GM12874 (cell line): ENCODE data around the gene TUBB3.

Experiments
- CTCF ChIP-seq: IDR thresholded peaks from 2 replicates; pipeline ENCODE4 v1.5.1; 2011; ENCODE audit warnings: low read depth, mild to moderate bottlenecking, control low read depth, low read length, moderate library complexity; ENCODE audit not compliant: insufficient read depth

TUBB3 gene

DNA sequence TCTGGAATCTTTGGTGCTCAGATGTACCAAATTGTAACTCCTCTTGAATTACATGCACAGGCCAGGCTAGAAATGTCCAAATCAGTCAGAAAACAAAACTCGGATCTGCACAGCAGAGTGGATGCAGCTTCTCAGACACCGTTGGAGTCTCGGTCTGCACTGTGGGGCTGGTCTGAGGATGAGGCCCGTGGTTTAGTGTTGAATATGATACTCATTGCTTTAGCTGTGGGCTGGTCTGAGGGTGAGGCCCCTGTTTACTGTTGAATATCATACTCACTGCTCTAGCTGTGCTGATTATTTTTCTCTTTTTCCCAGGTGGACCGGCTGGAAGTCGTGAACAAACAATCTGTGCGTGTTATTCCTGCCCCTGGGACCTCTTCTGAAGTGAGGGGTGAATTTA, 61.1 kb downstream of the TUBB3 start:
- no peak for TF ChIP-seq CTCF

- TF ChIP-seq CTCF, result no peak
Measured at GRCh38 chr16:89985219-89985618, 62.1 kb downstream of the TUBB3 start.
